Measurements from ENCODE around the gene C2CD4C. TPM values are rescaled to one million over a fixed set of nuclear protein-coding genes. Genes with fewer than 3 reads are reported as not detected.

The C2CD4C gene
- polyA plus RNA-seq, 1 donor from 2014 or later, result 21.4 TPM

GRCh38 chr19:415292-415691 lies 6.3 kb upstream of the C2CD4C start:
- Histone ChIP-seq H3K9me3 (ENCODE audit: low read length) (no peaks in the 10 kb centered on the region), H3K4me2 (ENCODE audit: low read length) (no peak overlapping the region), H3F3A (ENCODE audit: insufficient read depth, low read length, poor library complexity, severe bottlenecking) (no peaks in the 10 kb centered on the region), H3K27me3 (ENCODE audit: insufficient read depth, low read depth, low read length) (no peaks in the 10 kb centered on the region), H2AFZ (ENCODE audit: low read depth, low read length) (no peak overlapping the region), H3K36me3 (ENCODE audit: insufficient read depth, low read length) (no peaks in the 10 kb centered on the region), H3K9ac (ENCODE audit: low read length) (no peak overlapping the region), H3K9me2 (ENCODE audit: insufficient read depth, low read length) (no peaks in the 10 kb centered on the region), H4K20me1 (ENCODE audit: insufficient read depth) (no peaks in the 10 kb centered on the region), H3K27ac (ENCODE audit: low read length) (no peak overlapping the region), H3K4me3 (ENCODE audit: low read length) (no peak overlapping the region), H3K79me2 (replicated peaks; ENCODE audit: insufficient read depth, low read length) (no peaks in the 10 kb centered on the region)
- TF ChIP-seq EZH2 (IDR thresholded peaks at IDR 0.05; ENCODE audit: borderline replicate concordance, insufficient read depth, low read length, poor library complexity, severe bottlenecking) (no peak), EP300 (conservative IDR thresholded peaks at IDR 0.05; ENCODE audit: poor library complexity, severe bottlenecking) (peak; percentile 81)

DNA sequence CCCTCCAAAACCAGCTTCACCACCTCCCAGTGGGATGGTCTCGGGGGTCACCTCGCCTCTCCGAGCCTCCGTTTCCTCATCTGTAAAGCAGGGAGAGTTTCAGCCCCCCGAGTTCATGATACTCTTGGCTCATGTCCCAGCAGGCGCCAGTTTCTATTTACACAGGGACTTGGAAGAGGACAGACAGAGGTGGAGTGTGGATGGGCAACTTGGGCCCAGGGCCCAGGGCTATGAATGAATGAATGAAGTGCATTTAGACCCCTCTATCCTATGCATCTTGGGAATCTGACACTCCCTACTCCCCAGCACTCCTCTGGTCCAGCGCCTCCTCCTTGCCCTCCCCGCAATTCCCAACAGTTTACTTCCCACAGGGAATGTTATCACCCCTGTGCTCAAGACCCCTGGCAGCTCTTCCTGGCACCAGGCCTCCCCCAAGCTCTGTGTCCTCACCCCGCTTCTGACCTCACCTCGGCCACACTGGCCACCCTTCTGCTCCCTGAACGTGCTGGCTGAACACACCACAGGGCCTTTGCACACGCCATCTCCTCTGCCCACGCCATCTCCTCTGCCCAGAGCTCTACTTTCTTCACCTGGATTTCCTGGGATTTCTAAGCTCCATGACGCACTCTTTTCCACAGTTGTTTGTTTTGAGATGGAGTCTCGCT lies 4.9 kb upstream of the C2CD4C start:
- no peak overlapping the region for H3K4me2 ChIP-seq (ENCODE audit: low read length)
- H3F3A ChIP-seq (ENCODE audit: insufficient read depth, low read length, poor library complexity, severe bottlenecking), result no peaks in the 10 kb centered on the region
- H3K27ac ChIP-seq (ENCODE audit: low read length), result no peak overlapping the region
- TF ChIP-seq, protein P1, sequence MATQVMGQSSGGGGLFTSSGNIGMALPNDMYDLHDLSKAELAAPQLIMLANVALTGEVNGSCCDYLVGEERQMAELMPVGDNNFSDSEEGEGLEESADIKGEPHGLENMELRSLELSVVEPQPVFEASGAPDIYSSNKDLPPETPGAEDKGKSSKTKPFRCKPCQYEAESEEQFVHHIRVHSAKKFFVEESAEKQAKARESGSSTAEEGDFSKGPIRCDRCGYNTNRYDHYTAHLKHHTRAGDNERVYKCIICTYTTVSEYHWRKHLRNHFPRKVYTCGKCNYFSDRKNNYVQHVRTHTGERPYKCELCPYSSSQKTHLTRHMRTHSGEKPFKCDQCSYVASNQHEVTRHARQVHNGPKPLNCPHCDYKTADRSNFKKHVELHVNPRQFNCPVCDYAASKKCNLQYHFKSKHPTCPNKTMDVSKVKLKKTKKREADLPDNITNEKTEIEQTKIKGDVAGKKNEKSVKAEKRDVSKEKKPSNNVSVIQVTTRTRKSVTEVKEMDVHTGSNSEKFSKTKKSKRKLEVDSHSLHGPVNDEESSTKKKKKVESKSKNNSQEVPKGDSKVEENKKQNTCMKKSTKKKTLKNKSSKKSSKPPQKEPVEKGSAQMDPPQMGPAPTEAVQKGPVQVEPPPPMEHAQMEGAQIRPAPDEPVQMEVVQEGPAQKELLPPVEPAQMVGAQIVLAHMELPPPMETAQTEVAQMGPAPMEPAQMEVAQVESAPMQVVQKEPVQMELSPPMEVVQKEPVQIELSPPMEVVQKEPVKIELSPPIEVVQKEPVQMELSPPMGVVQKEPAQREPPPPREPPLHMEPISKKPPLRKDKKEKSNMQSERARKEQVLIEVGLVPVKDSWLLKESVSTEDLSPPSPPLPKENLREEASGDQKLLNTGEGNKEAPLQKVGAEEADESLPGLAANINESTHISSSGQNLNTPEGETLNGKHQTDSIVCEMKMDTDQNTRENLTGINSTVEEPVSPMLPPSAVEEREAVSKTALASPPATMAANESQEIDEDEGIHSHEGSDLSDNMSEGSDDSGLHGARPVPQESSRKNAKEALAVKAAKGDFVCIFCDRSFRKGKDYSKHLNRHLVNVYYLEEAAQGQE (IDR thresholded peaks at IDR 0.05; ENCODE audit: borderline replicate concordance), result no peak
- no peak for TF ChIP-seq EP300 (conservative IDR thresholded peaks at IDR 0.05; ENCODE audit: poor library complexity, severe bottlenecking)
- no peak for TF ChIP-seq MXI1 (conservative IDR thresholded peaks at IDR 0.05; ENCODE audit: poor library complexity, severe bottlenecking)
- no peak for TF ChIP-seq SMC3 (conservative IDR thresholded peaks at IDR 0.05; ENCODE audit: poor library complexity)
- TF ChIP-seq TAF1 (IDR thresholded peaks at IDR 0.05; ENCODE audit: low read depth), result no peak
- no peak for TF ChIP-seq POLR2AphosphoS5 (IDR thresholded peaks at IDR 0.05)
- TF ChIP-seq EZH2 (IDR thresholded peaks at IDR 0.05; ENCODE audit: borderline replicate concordance, insufficient read depth, low read length, poor library complexity, severe bottlenecking), result no peak
- H3K9me3 ChIP-seq (ENCODE audit: low read length), result no peaks in the 10 kb centered on the region
- H3K4me3 ChIP-seq (ENCODE audit: low read length), result no peak overlapping the region
- H2AFZ ChIP-seq (ENCODE audit: low read depth, low read length), result no peak overlapping the region
- no peaks in the 10 kb centered on the region for H3K27me3 ChIP-seq (ENCODE audit: insufficient read depth, low read depth, low read length)
- H3K9ac ChIP-seq (ENCODE audit: low read length), result no peak overlapping the region
- no peaks in the 10 kb centered on the region for H3K79me2 ChIP-seq (replicated peaks; ENCODE audit: insufficient read depth, low read length)
- no peaks in the 10 kb centered on the region for H3K36me3 ChIP-seq (ENCODE audit: insufficient read depth, low read length)
- no peaks in the 10 kb centered on the region for H4K20me1 ChIP-seq (ENCODE audit: insufficient read depth)
- no peaks in the 10 kb centered on the region for H3K9me2 ChIP-seq (ENCODE audit: insufficient read depth, low read length)

DNA sequence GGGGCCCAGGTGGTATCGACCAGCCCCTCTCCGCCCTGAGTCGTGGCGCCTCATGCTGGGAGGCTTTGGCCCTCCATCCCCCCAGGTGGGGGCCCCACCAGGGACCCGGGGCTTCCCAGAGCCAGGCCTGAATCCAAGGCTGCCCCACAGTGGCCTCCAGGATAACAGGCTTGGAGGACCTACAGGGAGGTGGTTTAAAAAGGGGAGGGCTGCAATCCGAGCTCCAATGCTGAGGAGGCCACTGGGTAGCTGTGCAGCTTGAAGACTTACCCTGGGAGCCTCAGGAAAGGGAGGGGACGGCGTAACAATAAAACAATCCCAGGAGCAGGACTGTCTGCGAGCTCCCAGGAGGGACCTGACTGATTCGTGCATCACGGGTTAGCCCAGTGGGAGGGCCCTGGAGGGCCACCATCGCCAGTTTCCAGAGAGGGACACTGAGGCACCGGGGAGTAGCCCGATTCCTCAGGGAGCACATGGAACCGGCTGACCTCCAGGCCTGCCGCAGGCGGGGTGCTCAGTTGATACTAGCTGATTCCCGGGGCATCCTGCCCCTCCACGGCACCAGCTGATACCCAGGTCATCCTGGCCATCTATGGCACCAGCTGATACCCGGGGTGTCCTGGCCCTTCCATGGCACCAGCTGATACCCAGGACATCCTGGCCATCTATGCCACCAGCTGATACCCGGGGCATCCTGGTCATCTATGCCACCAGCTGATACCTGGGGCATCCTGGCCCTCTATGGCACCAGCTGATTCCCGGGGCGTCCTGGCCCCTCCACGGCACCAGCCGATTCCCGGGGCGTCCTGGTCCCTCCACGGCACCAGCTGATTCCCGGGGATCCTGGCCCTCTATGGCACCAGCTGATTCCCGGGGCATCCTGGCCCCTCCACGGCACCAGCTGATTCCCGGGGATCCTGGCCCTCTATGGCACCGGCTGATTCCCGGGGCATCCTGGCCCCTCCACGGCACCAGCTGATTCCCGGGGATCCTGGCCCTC lies 3.7 kb upstream of the C2CD4C start:
- no peak overlapping the region for H3K4me3 ChIP-seq (ENCODE audit: low read length)
- no peaks in the 10 kb centered on the region for H4K20me1 ChIP-seq (ENCODE audit: insufficient read depth)
- H3K9me2 ChIP-seq (ENCODE audit: insufficient read depth, low read length), result no peaks in the 10 kb centered on the region
- no peak overlapping the region for H2AFZ ChIP-seq (ENCODE audit: low read depth, low read length)
- H3K36me3 ChIP-seq (ENCODE audit: insufficient read depth, low read length), result no peaks in the 10 kb centered on the region
- TF ChIP-seq SMC3 (conservative IDR thresholded peaks at IDR 0.05; ENCODE audit: poor library complexity) (no peak), POLR2AphosphoS5 (IDR thresholded peaks at IDR 0.05) (no peak), TAF1 (IDR thresholded peaks at IDR 0.05; ENCODE audit: low read depth) (no peak), EZH2 (IDR thresholded peaks at IDR 0.05; ENCODE audit: borderline replicate concordance, insufficient read depth, low read length, poor library complexity, severe bottlenecking) (no peak), CTCF (IDR thresholded peaks at IDR 0.05; ENCODE audit: poor library complexity, severe bottlenecking) (no peak), RAD21 (conservative IDR thresholded peaks at IDR 0.05) (no peak)
- TF ChIP-seq, protein P1 (IDR thresholded peaks at IDR 0.05; ENCODE audit: borderline replicate concordance), result no peak
- H3F3A ChIP-seq (ENCODE audit: insufficient read depth, low read length, poor library complexity, severe bottlenecking), result no peaks in the 10 kb centered on the region
- H3K27ac ChIP-seq (ENCODE audit: low read length), result no peak overlapping the region
- no peaks in the 10 kb centered on the region for H3K27me3 ChIP-seq (ENCODE audit: insufficient read depth, low read depth, low read length)
- H3K9ac ChIP-seq (ENCODE audit: low read length), result no peak overlapping the region
- H3K9me3 ChIP-seq (ENCODE audit: low read length), result no peaks in the 10 kb centered on the region
- H3K4me2 ChIP-seq (ENCODE audit: low read length), result no peak overlapping the region
- H3K79me2 ChIP-seq (replicated peaks; ENCODE audit: insufficient read depth, low read length), result peaks cover 2% of the 10 kb centered on the region

Measured in neural cell (in vitro differentiated cells).